Measurements from ENCODE around the gene SPOCK1.

DNA sequence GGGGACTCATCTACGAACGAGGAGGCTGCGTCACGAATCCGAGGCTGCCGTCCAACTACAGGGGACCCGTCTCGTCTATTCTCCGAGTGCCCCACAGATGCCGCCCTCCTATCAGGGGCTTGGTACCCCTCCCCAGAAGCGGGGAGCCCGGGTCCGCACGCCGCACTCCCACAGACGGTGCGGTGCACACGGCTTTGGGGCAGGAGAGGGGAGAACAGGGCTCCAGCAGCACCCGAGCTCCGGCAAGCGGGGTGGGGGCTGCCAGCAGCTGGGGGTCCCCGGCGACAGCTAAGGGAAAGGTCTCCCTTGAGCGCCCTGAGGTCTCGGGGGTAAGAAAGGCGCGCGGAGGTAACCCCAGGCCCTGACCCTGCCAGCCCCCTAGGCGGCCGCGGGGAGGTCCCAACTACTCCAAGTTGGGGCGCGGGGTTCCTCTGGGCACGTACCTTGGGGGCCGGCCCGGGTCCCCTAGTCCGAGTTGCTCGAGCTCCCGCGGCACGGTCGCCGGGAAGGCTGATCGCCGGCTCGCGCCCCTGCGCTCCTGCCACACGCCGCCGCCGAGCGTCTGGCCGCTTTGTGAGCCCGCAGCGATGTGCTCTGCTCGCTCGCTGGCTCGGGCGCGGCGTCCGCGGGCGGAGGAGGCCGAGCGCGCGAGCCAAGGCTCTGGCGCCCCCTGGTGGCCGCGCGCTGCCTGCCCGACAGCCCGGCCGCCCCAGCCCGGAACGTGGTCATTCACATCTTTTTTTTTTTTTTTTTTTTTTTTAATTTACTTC, at the start of gene SPOCK1:
- TF ChIP-seq EZH2 (IDR thresholded peaks at IDR 0.05; ENCODE audit: borderline replicate concordance, low read depth, low read length, severe bottlenecking): no peak
- TF ChIP-seq, protein P1, sequence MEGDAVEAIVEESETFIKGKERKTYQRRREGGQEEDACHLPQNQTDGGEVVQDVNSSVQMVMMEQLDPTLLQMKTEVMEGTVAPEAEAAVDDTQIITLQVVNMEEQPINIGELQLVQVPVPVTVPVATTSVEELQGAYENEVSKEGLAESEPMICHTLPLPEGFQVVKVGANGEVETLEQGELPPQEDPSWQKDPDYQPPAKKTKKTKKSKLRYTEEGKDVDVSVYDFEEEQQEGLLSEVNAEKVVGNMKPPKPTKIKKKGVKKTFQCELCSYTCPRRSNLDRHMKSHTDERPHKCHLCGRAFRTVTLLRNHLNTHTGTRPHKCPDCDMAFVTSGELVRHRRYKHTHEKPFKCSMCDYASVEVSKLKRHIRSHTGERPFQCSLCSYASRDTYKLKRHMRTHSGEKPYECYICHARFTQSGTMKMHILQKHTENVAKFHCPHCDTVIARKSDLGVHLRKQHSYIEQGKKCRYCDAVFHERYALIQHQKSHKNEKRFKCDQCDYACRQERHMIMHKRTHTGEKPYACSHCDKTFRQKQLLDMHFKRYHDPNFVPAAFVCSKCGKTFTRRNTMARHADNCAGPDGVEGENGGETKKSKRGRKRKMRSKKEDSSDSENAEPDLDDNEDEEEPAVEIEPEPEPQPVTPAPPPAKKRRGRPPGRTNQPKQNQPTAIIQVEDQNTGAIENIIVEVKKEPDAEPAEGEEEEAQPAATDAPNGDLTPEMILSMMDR (IDR thresholded peaks at IDR 0.05; ENCODE audit: borderline replicate concordance, extremely low read depth, low read length, poor library complexity, severe bottlenecking): no peak
